ENCODE measurements around the gene ITGAX.

The ITGAX gene

GRCh38 chr16:31400191-31400590 is 45.2 kb downstream of the ITGAX start:
- DNase-seq (ENCODE audit: low read depth), result no peak
- no peak for TF ChIP-seq CTCF (IDR thresholded peaks at IDR 0.05; ENCODE audit: low read depth, low read length, missing control alignments)
- H3K4me3 ChIP-seq (ENCODE audit: low read depth, low read length), result no peak overlapping the region

DNA sequence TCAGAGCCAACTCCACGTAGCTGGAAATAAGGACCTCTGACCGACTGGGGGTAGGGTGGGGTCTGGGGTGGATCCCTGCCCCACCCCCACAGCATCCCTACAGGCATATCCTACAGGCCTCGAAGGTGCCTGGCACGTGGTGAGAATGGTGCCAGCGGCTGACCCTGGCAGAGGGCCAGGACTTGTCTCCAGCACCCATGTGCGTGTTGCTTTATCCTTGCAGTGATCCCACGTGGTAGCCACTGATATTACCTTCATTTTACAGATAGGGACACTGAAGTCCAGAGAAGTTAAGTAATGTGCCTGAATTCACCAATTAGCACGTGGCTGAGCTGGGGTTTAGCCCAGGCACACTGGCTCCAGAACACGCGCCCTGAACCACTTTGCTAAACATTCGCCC is 46.5 kb downstream of the ITGAX start:
- TF ChIP-seq CTCF (IDR thresholded peaks at IDR 0.05; ENCODE audit: low read depth, low read length, missing control alignments), result no peak
- H3K4me3 ChIP-seq (ENCODE audit: low read depth, low read length), result no peak overlapping the region
- no peak for DNase-seq (ENCODE audit: low read depth)

- no peak for TF ChIP-seq CTCF (IDR thresholded peaks at IDR 0.05; ENCODE audit: low read depth, low read length, missing control alignments)
- no peak for DNase-seq (ENCODE audit: low read depth)
- H3K4me3 ChIP-seq (ENCODE audit: low read depth, low read length), result no peak overlapping the region
These were observed 47.7 kb downstream of the ITGAX start for GRCh38 chr16:31402687-31403086.

- no peak for TF ChIP-seq CTCF (IDR thresholded peaks at IDR 0.05; ENCODE audit: low read depth, low read length, missing control alignments)
- DNase-seq (ENCODE audit: low read depth), result no peak
- H3K4me3 ChIP-seq (ENCODE audit: low read depth, low read length), result peak overlapping the region; percentile 50
These were observed 48.8 kb downstream of the ITGAX start for GRCh38 chr16:31403590-31404352.

DNA sequence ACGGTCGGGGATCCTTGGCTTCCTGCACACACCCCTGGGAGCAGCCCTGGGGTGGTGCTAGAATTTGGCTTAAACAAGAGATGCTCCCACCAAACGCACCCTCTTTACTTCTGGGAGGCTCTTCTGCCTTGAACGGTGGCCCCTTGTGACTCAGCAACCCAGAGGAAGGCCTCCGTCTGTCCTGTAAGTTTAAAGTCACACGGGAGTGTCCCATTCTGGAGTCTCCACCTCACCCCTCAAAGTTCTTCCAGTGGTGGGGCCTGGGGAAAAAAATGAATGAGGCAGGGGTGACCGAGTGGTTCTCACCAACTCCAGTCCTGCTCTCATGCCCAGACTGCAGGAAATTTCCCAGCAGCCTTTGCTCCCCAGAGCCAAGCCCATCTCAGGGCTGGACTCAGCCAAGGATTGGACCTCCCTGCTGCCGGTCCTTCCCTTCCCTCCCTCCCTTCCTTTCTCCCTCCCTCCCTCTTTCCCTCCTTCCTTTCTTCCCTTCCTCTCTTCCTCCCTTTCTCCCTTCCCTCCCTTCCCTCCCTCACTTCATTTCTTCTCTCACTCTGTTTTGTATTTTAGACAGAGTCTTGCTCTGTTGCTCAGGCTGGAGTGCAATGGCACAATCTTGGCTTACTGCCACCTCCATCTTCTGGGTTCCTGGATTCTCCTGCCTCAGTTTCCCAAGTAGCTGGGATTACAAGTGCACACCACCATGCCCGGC is 49.5 kb downstream of the ITGAX start:
- no peak for DNase-seq (ENCODE audit: low read depth)
- peak overlapping the region; percentile 50 for H3K4me3 ChIP-seq (ENCODE audit: low read depth, low read length)
- no peak for TF ChIP-seq CTCF (IDR thresholded peaks at IDR 0.05; ENCODE audit: low read depth, low read length, missing control alignments)

GRCh38 chr16:31407406-31407805 is 52.4 kb downstream of the ITGAX start:
- no peak overlapping the region for H3K4me3 ChIP-seq (ENCODE audit: low read depth, low read length)
- TF ChIP-seq CTCF (IDR thresholded peaks at IDR 0.05; ENCODE audit: low read depth, low read length, missing control alignments), result no peak

More at GRCh38 chr16:31407406-31407805, 52.4 kb downstream of the ITGAX start:
- no peak for DNase-seq (ENCODE audit: low read depth)
